Lower leg skin (tissue), 4 donors: ENCODE data around the gene MTRF1. TPM values are rescaled to one million over a fixed set of nuclear protein-coding genes. Genes with fewer than 3 reads are reported as not detected.

Source experiments
- DNase-seq, 2 donors: peaks; one replicate each; pipeline ENCODE4 v3.0.0-alpha.2; 2019; ENCODE audit warnings: low spot score in 2 of 2
- H3K4me3 ChIP-seq: fragments of 200-600 bp; sonication (generic); 2 replicates; pipeline ENCODE4 v1.5.1; 2017; ENCODE audit warnings: mild to moderate bottlenecking, low read depth; ENCODE audit not compliant: poor library complexity, severe bottlenecking
- POLR2A ChIP-seq, 2 donors: fragments of 450-650 bp; IDR thresholded peaks; one replicate each; pipeline ENCODE4 v1.6.1; 2016 to 2017; ENCODE audit warnings: antibody characterized with exemption in 2 of 2, mild to moderate bottlenecking in 1 of 2, moderate library complexity in 1 of 2
- WGBS, 2 donors: methylation state at CpG; one replicate each; pipeline ENCODE4 v1.1.5; 2018; 5-methylcytosine and 5-hydroxymethylcytosine counted together
- intact Hi-C: fragments of 100-400 bp; cut with DNase I; formaldehyde crosslinking; loops from one replicate; pipeline ENCODE4 v1.15.0; 2023; ENCODE audit warnings: low total_unique reads
- total RNA-seq, 4 donors: library from RNA; depleted of rRNA; stranded (reverse); fragments of >200 nt; gene quantifications; one replicate each; pipeline ENCODE4 v1.1.0, GENCODE V29; 2016
- TF ChIP-seq, protein P1 (sequence below), 3 donors: fragments of 450-650 bp; IDR thresholded peaks; one replicate each; pipeline ENCODE4 v1.5.1; 2016; ENCODE audit warnings: antibody characterized with exemption in 3 of 3, mild to moderate bottlenecking in 3 of 3, moderate library complexity in 2 of 3

Gene MTRF1
- total RNA-seq, 4 donors from 2014 or later, result 4.2 to 13.5 (median 6.1) TPM

DNA sequence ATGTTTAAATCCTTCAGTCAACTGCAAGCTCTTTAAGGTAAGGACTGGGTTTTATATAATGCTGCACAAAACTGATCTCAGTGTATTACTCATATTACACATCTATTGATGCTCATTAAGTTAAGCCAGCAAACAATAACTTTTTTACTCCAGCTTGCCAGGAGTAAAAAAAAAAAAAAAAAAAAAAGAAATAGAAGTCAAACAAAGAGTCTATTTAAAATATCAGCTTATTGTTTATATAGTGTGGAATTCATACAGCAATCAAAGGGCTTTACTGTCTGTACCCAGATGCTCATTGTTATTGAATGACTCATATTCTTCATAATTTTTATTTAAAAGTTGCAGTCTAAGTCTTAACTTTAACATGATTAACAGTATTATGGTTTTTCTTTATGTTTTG is 47.2 kb downstream of the MTRF1 start:
- DNase-seq, result no peak
- no peak overlapping the region for H3K4me3 ChIP-seq
- TF ChIP-seq, protein P1, sequence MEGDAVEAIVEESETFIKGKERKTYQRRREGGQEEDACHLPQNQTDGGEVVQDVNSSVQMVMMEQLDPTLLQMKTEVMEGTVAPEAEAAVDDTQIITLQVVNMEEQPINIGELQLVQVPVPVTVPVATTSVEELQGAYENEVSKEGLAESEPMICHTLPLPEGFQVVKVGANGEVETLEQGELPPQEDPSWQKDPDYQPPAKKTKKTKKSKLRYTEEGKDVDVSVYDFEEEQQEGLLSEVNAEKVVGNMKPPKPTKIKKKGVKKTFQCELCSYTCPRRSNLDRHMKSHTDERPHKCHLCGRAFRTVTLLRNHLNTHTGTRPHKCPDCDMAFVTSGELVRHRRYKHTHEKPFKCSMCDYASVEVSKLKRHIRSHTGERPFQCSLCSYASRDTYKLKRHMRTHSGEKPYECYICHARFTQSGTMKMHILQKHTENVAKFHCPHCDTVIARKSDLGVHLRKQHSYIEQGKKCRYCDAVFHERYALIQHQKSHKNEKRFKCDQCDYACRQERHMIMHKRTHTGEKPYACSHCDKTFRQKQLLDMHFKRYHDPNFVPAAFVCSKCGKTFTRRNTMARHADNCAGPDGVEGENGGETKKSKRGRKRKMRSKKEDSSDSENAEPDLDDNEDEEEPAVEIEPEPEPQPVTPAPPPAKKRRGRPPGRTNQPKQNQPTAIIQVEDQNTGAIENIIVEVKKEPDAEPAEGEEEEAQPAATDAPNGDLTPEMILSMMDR (IDR thresholded peaks at IDR 0.05), result no peak
- no peak for TF ChIP-seq POLR2A (IDR thresholded peaks at IDR 0.05)
- intact Hi-C loops, result no loop called here

DNA sequence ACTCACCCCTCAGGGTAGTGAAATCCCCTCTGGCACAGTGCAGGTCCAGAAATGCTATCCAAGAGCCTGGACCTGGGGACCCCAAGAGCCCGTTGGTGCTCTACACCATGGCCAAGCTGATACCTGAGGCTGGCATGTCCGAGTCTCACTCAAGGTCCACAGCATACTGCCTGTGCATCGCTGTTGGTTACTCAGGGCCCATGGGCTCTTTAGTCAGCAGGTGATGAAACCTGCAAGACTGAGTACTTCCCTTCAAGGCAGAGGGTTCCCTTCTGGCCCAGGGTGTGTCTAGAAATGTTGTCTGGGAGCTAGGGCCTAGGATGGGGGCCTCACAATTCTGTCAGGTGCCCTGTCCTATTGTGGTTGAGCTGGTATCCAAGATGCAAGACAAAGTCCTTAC is 49.5 kb downstream of the MTRF1 start:
- TF ChIP-seq, protein P1 (IDR thresholded peaks at IDR 0.05), result no peak
- TF ChIP-seq POLR2A (IDR thresholded peaks at IDR 0.05), result no peak
- no peak for DNase-seq
- WGBS, 2 donors, result 63 to 92% methylated on average over 2 to 3 of the region's 3 CpGs
- no peak overlapping the region for H3K4me3 ChIP-seq
- intact Hi-C loops, result no loop called here

DNA sequence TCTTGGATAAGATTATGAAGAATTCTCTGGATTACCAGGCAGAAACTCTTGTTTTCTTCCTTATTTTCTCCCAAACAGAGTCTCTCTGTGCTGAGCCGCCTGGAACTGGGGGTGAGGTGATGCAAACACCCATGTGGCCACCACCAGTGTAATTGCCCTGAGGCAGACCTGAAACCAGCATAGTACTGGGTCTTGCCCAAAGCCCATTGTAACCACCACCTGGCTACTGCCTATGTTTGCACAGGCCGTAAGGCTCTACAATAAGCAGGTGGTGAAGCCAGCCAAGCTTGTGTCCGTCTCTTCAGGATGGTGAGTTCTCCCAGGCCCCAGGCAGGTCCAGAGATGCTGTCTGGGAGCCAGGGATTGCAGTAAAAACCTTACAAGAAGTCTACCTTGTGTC is 50.1 kb downstream of the MTRF1 start:
- no peak overlapping the region for H3K4me3 ChIP-seq
- no peak for DNase-seq
- intact Hi-C loops, result no loop called here
- WGBS, 2 donors, result 87 to 88% methylated on average over 3 of the region's 3 CpGs
- TF ChIP-seq POLR2A (IDR thresholded peaks at IDR 0.05), result no peak
- TF ChIP-seq, protein P1 (IDR thresholded peaks at IDR 0.05), result no peak

DNA sequence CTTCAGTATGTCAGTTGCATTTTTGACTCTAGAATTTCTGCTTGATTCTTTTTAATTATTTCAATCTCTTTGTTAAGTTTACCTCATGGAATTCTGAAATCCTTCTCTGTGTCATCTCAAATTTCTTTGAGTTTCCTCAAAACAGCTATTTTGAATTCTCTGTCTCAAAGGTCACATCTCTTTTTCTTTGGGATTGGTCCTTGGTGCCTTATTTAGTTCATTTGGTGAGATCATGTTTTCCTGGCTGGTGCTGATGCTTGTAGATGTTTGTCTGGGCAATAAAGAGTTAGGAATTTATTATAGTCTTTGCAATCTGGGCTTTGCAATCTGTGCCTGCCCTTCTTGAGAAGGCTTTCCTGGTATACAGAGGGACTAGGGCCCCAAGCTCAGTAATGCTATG is 50.5 kb downstream of the MTRF1 start:
- intact Hi-C loops, result no loop called here
- H3K4me3 ChIP-seq, result no peak overlapping the region
- TF ChIP-seq, protein P1 (IDR thresholded peaks at IDR 0.05), result no peak
- no peak for TF ChIP-seq POLR2A (IDR thresholded peaks at IDR 0.05)
- DNase-seq, result no peak

DNA sequence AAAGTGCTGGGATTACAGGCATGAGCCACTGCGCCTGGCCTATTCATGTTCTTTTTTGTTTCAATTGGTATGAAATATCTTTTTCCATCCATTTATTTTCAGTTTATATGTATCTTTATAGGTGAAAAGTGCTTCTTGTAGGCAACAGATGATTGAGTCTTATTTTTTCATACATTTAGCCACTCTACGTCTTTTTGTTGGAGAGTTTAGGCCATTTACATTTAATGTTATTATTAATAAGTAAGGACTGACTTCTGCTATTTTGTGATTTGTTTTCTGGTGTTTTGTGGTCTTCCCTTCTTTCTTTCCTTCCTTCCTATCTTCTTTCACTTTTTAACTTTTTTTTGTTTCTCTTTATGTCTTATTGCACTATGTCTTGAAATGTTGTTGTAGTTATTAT is 52.3 kb downstream of the MTRF1 start:
- TF ChIP-seq, protein P1 (IDR thresholded peaks at IDR 0.05), result no peak
- TF ChIP-seq POLR2A (IDR thresholded peaks at IDR 0.05), result no peak
- intact Hi-C loops, result no loop called here
- WGBS, 2 donors, result 96 to 98% methylated on average over 2 of the region's 2 CpGs
- no peak overlapping the region for H3K4me3 ChIP-seq
- no peak for DNase-seq

DNA sequence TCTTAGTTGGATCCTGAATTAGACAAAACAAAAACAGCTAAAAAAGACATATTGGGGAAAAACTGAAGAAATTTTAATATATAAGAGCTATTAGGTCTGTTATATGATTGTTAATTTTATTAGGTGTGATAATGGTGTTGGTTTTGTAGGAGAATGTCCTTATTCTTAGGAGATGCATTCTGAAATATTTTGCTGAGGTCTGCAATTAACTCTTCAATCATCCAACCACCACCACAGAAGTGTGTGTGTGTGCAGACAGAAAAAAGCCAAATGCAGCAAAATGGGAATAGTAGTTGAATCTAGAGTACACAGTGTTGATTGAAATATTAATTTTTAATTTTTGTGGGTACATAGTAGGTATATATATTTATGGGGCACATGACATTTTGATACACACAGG is 56.9 kb downstream of the MTRF1 start:
- intact Hi-C loops, result no loop called here
- no peak overlapping the region for H3K4me3 ChIP-seq
- TF ChIP-seq, protein P1 (IDR thresholded peaks at IDR 0.05), result no peak
- TF ChIP-seq POLR2A (IDR thresholded peaks at IDR 0.05), result no peak
- DNase-seq, result no peak
